ENCODE measurements around the gene MIF. TPM values are rescaled to one million over a fixed set of nuclear protein-coding genes. Genes with fewer than 3 reads are reported as not detected.
"Not testable (repeated sequence)": the region's sequence is repeated elsewhere in the genome, so short reads cannot be mapped to it uniquely, and the experiment has no call there.

The MIF gene
- total and polyA plus RNA-seq, 4 experiments from 2014 or later, result 208 to 1,346 (median 686) TPM

DNA sequence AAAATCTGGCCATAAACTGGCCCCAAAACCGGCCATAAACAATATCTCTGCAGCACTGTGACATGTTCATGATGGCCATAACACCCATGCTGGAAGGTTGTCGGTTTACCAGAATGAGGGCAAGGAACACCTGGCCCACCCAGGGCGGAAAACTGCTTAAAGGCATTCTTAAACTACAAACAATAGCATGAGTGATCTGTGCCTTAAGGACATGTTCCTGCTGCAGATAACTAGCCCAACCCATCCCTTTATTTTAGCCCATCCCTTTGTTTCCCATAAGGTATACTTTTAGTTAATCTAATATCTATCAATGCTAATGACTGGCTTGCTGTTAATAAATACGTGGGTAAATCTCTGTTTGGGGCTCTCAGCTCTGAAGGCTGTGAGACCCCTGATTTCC is 6.0 kb downstream of the MIF start:
- H3K4me3 Mint-ChIP-seq; H3K27ac ChIP-seq (ENCODE audit: low read depth, low read length); POLR2A ChIA-PET (ENCODE audit: partially characterized antibody); DNase-seq; CTCF ChIA-PET (ENCODE audit: partially characterized antibody); H3K27me3 Mint-ChIP-seq; intact Hi-C loops (cut with micrococcal nuclease); H3K9me3 ChIP-seq (ENCODE audit: control insufficient read depth in 1 of 2, low read length in 2 of 2); H3K27me3 ChIP-seq (ENCODE audit: insufficient read depth, low read length); H3K9me3 Mint-ChIP-seq; H3K4me3 ChIP-seq (ENCODE audit: low read length in 2 of 2); H3K27ac Mint-ChIP-seq: not testable (repeated sequence)
- H3K36me3 Mint-ChIP-seq, result peaks cover 19 to 20% of the 10 kb centered on the region in 2 donors
- Histone ChIP-seq H3K36me3 (ENCODE audit: insufficient read depth, low read length) (peaks cover 17% of the 10 kb centered on the region), H3K4me1 (ENCODE audit: insufficient read depth, low read length) (peaks cover 12% of the 10 kb centered on the region)
- H3K4me1 Mint-ChIP-seq, result peaks cover 7 to 12% (median 9%) of the 10 kb centered on the region in 4 donors

DNA sequence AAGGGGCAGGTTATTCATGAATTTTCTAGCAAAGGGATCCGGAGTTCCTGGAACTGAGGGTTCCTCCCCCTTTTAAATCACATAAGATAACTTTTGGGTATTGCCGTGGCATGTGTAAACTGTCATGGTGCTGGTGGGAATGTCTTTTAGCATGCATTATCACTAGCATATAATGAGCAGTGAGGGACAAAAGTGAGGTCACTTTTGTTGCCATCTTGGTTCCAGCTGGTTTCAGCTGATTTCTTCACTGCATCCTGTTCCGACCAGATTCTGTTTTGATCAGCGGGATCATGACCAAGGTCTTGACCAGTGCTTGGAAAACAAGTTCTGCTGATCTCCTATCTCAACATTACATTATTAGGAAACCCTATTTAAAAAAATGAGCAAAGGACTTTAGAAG is 7.4 kb downstream of the MIF start:
- H3K9me3 Mint-ChIP-seq, result no peaks in the 10 kb centered on the region
- no peaks in the 10 kb centered on the region for H3K27me3 Mint-ChIP-seq
- ChIA-PET POLR2A (ENCODE audit: partially characterized antibody) (no interaction called here), CTCF (ENCODE audit: partially characterized antibody) (no interaction called here)
- peaks cover 12 to 19% of the 10 kb centered on the region in 2 donors for H3K36me3 Mint-ChIP-seq
- H3K9me3 ChIP-seq (ENCODE audit: control insufficient read depth in 1 of 2, low read length in 2 of 2), result no peaks in the 10 kb centered on the region
- intact Hi-C loops (cut with micrococcal nuclease), result no loop called here
- no peak overlapping the region for H3K4me3 Mint-ChIP-seq
- H3K4me1 ChIP-seq (ENCODE audit: insufficient read depth, low read length), result no peaks in the 10 kb centered on the region
- no peak for DNase-seq
- no peak overlapping the region for H3K4me3 ChIP-seq (ENCODE audit: low read length in 2 of 2)
- no peaks in the 10 kb centered on the region for H3K27me3 ChIP-seq (ENCODE audit: insufficient read depth, low read length)
- no peak overlapping the region for H3K27ac Mint-ChIP-seq
- peaks cover 0 to 6% (median 3%) of the 10 kb centered on the region in 4 donors for H3K4me1 Mint-ChIP-seq
- no peak overlapping the region for H3K27ac ChIP-seq (ENCODE audit: low read depth, low read length)
- H3K36me3 ChIP-seq (ENCODE audit: insufficient read depth, low read length), result peaks cover 8% of the 10 kb centered on the region

DNA sequence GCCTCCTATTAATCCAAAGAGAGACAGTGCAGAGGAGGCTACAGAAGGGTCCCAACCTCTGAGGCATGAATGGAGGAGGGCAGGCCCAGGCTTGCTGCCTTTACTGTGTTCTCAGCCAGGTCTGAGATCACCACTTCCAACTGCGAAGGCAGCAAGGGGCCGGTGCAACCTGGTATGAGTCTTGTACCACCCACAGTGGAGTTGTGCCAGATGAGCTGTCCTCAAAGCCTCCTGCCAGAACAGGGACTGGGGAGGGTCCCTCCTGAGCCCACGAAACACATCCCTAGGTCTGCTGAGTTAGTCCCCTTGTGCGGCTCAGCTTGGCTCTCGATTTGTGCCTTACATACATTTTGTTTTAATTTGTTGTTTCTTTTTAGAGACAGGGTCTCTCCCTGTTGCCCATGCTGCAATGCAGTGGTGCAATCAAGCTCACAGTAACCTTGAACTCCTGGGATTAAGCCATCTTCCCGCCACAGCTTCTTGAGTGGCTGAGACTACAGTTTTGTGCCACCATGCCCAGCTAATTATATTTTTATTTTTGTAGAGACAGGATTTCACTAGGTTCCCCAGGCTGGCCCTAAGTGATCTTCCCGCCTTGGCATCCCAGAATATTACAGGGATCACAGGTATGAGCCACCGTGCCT is 9.3 kb downstream of the MIF start:
- H3K27me3 ChIP-seq (ENCODE audit: insufficient read depth, low read length), result no peaks in the 10 kb centered on the region
- Mint-ChIP-seq H3K4me1 (peaks cover 0 to 3% (median 0%) of the 10 kb centered on the region in 4 donors), H3K36me3 (peaks cover 0 to 15% of the 10 kb centered on the region in 2 donors), H3K9me3 (no peaks in the 10 kb centered on the region), H3K4me3 (no peak overlapping the region), H3K27ac (no peak overlapping the region), H3K27me3 (peaks cover 0 to under 1% of the 10 kb centered on the region in 2 donors)
- H3K4me1 ChIP-seq (ENCODE audit: insufficient read depth, low read length), result no peaks in the 10 kb centered on the region
- H3K27ac ChIP-seq (ENCODE audit: low read depth, low read length), result no peak overlapping the region
- POLR2A ChIA-PET (ENCODE audit: partially characterized antibody), result interaction anchor here (1.5 to 2.8 kb wide), 2 partner anchors 9 to 10 kb away, joined by 8 to 14 read pairs; partner anchors contain the start of gene MIF
- intact Hi-C loops (cut with micrococcal nuclease), result no loop called here
- H3K9me3 ChIP-seq (ENCODE audit: control insufficient read depth in 1 of 2, low read length in 2 of 2), result no peaks in the 10 kb centered on the region
- H3K36me3 ChIP-seq (ENCODE audit: insufficient read depth, low read length), result no peaks in the 10 kb centered on the region
- no peak overlapping the region for H3K4me3 ChIP-seq (ENCODE audit: low read length in 2 of 2)
- DNase-seq, result no peak
- CTCF ChIA-PET (ENCODE audit: partially characterized antibody), result interaction anchor here (1.0 kb wide), 1 partner anchor 10 kb away, joined by 3 read pairs; no protein-coding TSS in a partner anchor

DNA sequence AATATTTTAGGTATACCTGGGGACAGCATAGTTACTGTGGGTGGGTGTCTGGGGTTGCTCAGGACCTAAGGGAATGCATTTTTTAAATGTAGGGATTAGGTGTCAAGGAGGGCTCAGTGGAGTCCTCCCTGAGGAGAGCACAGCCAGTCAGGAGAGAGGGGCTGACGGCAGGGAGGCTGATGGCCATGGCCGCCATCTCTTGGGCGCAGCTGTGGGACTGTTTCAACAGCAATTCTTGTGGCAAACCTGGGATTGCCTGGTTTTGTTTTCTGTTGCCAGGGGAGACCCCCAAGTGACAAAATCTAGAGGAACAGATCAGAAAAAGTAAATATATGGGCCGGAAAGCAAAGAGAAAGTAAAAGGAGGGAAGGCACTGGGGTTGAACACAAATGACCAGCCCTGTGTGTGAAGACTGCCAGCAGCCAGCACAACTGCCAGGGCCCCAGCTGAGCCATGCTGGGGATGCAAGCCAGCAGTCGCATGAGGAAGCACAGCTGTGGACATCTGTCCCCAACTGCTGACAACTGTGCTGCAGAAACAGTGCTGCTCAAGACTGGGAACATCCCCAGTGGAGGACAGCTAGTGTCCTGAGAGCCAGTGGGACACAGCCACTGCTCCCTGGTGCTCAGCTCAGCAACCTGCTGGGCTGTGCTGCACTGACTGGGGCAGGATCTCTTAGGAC is 10.5 kb downstream of the MIF start:
- no peaks in the 10 kb centered on the region for H3K27me3 ChIP-seq (ENCODE audit: insufficient read depth, low read length)
- H3K4me1 Mint-ChIP-seq, result peaks cover 0 to 3% (median 0%) of the 10 kb centered on the region in 4 donors
- no peak for DNase-seq
- no peaks in the 10 kb centered on the region for H3K9me3 ChIP-seq (ENCODE audit: control insufficient read depth in 1 of 2, low read length in 2 of 2)
- CTCF ChIA-PET (ENCODE audit: partially characterized antibody), result interaction anchor here (1.0 kb wide), 1 partner anchor 11 kb away, joined by 3 read pairs; no protein-coding TSS in a partner anchor
- H3K4me3 ChIP-seq (ENCODE audit: low read length in 2 of 2), result no peak overlapping the region
- peaks cover 0 to 1% of the 10 kb centered on the region in 2 donors for H3K27me3 Mint-ChIP-seq
- H3K4me3 Mint-ChIP-seq, result no peak overlapping the region
- H3K36me3 ChIP-seq (ENCODE audit: insufficient read depth, low read length), result no peaks in the 10 kb centered on the region
- intact Hi-C loops (cut with micrococcal nuclease), result no loop called here
- H3K27ac ChIP-seq (ENCODE audit: low read depth, low read length), result no peak overlapping the region
- POLR2A ChIA-PET (ENCODE audit: partially characterized antibody), result interaction anchor here (1.5 to 2.8 kb wide), 2 partner anchors 9 to 11 kb away, joined by 8 to 14 read pairs; partner anchors contain the start of gene MIF
- H3K9me3 Mint-ChIP-seq, result no peaks in the 10 kb centered on the region
- H3K4me1 ChIP-seq (ENCODE audit: insufficient read depth, low read length), result no peaks in the 10 kb centered on the region
- H3K36me3 Mint-ChIP-seq, result peaks cover 0 to 11% of the 10 kb centered on the region in 2 donors
- peak overlapping the region in 1 of 7 donors; percentile 54 for H3K27ac Mint-ChIP-seq

DNA sequence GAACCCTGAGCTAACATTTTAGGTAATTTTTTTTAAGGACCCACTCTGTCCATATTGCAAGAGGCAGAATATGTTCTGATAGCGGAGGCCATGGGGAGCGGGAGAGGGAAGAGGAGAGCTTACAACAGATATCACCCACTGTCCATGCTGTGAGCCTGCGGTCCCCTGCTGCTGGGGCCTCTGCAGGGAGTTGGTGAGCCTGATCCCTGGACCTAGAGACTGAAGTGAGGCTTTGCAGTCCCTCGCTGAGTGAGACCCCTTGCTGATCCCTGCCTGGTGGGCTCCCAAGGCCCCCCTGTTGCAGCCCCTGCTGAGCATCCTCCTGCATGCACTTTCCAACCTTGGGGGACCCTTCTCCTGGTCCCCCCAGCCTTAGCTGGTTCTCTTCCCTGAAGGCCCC is 12.5 kb downstream of the MIF start:
- no peak overlapping the region for H3K4me3 Mint-ChIP-seq
- H3K9me3 Mint-ChIP-seq, result no peaks in the 10 kb centered on the region
- intact Hi-C loops (cut with micrococcal nuclease), result no loop called here
- Histone ChIP-seq H3K27me3 (ENCODE audit: insufficient read depth, low read length) (no peaks in the 10 kb centered on the region), H3K36me3 (ENCODE audit: insufficient read depth, low read length) (no peaks in the 10 kb centered on the region), H3K4me1 (ENCODE audit: insufficient read depth, low read length) (no peaks in the 10 kb centered on the region), H3K27ac (ENCODE audit: low read depth, low read length) (no peak overlapping the region), H3K9me3 (ENCODE audit: control insufficient read depth in 1 of 2, low read length in 2 of 2) (no peaks in the 10 kb centered on the region), H3K4me3 (ENCODE audit: low read length in 2 of 2) (no peak overlapping the region)
- H3K27me3 Mint-ChIP-seq, result peaks cover 0 to 1% of the 10 kb centered on the region in 2 donors
- DNase-seq, result no peak
- CTCF ChIA-PET (ENCODE audit: partially characterized antibody), result no interaction called here
- H3K27ac Mint-ChIP-seq, result no peak overlapping the region
- peaks cover 0 to 6% (median 0%) of the 10 kb centered on the region in 4 donors for H3K4me1 Mint-ChIP-seq
- POLR2A ChIA-PET (ENCODE audit: partially characterized antibody), result no interaction called here
- H3K36me3 Mint-ChIP-seq, result no peaks in the 10 kb centered on the region

DNA sequence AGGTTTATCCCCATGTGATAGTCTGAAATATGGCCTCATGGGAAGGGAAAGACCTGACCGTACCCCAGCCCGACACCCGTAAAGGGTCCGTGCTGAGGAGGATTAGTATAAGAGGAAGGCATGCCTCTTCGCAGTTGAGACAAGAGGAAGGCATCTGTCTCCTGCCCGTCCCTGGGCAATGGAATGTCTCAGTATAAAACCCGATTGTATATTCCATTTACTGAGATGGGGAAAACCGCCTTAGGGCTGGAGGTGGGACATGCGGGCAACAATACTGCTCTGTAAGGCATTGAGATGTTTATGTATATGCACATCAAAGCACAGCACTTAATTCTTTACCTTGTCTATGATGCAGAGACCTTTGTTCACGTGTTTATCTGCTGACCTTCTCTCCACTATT is 13.2 kb downstream of the MIF start:
- CTCF ChIA-PET (ENCODE audit: partially characterized antibody); H3K4me3 Mint-ChIP-seq; H3K36me3 ChIP-seq (ENCODE audit: insufficient read depth, low read length); H3K27ac Mint-ChIP-seq; H3K9me3 Mint-ChIP-seq; H3K4me3 ChIP-seq (ENCODE audit: low read length in 2 of 2); POLR2A ChIA-PET (ENCODE audit: partially characterized antibody); intact Hi-C loops (cut with micrococcal nuclease); H3K27me3 ChIP-seq (ENCODE audit: insufficient read depth, low read length); H3K27me3 Mint-ChIP-seq; H3K4me1 Mint-ChIP-seq; H3K9me3 ChIP-seq (ENCODE audit: control insufficient read depth in 1 of 2, low read length in 2 of 2); H3K27ac ChIP-seq (ENCODE audit: low read depth, low read length); H3K36me3 Mint-ChIP-seq; H3K4me1 ChIP-seq (ENCODE audit: insufficient read depth, low read length); DNase-seq: not testable (repeated sequence)

DNA sequence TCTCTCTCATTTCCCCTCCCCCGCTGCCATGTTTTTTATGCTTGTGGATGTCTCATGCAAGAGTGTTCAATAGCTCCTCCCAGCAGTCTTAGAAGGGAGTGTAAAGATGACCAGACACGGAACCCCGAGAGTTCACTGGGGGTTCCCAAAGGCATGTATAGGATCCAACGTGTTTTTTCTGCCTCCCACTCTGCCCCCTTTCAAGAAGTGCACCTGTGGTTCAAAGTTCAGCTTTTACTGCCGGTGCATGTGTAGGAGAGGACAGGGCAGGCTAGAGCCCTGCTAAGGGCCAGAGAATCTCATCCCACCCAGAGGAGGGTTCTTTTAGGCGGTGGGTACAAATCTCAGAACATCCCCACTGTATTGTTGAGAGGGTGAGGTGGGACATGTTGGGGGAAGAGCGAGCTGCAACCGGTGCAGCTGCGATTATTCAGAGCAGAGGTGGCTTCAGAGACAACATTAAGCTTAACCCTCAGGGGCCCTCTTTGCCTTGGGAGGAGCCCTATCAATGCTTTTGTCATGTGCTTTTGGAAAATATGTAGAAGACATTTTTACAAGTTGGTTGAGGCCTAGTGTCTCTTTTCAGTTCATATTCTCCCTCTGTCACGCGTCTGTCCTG is 14.5 kb downstream of the MIF start:
- Mint-ChIP-seq H3K4me1 (peaks cover 8 to 14% (median 11%) of the 10 kb centered on the region in 4 donors), H3K27ac (peak overlapping the region in 1 of 7 donors; percentile 29), H3K27me3 (peaks cover 0 to 1% of the 10 kb centered on the region in 2 donors), H3K9me3 (no peaks in the 10 kb centered on the region), H3K36me3 (no peaks in the 10 kb centered on the region), H3K4me3 (no peak overlapping the region)
- POLR2A ChIA-PET (ENCODE audit: partially characterized antibody), result interaction anchor here (4.1 kb wide), 1 partner anchor 15 kb away, joined by 29 read pairs; the partner anchor contains the start of gene MIF
- peaks cover 7% of the 10 kb centered on the region for H3K4me1 ChIP-seq (ENCODE audit: insufficient read depth, low read length)
- CTCF ChIA-PET (ENCODE audit: partially characterized antibody), result interaction anchor here (6.0 kb wide), 1 partner anchor 15 kb away, joined by 56 read pairs; the partner anchor contains the start of gene MIF
- no peak overlapping the region for H3K4me3 ChIP-seq (ENCODE audit: low read length in 2 of 2)
- no peak for DNase-seq
- no peak overlapping the region for H3K27ac ChIP-seq (ENCODE audit: low read depth, low read length)
- intact Hi-C loops (cut with micrococcal nuclease), result no loop called here
- H3K27me3 ChIP-seq (ENCODE audit: insufficient read depth, low read length), result no peaks in the 10 kb centered on the region
- no peaks in the 10 kb centered on the region for H3K36me3 ChIP-seq (ENCODE audit: insufficient read depth, low read length)
- no peaks in the 10 kb centered on the region for H3K9me3 ChIP-seq (ENCODE audit: control insufficient read depth in 1 of 2, low read length in 2 of 2)

Data from CD4-positive, alpha-beta memory T cell (primary cell).